ENCODE results near the gene MAN1A1.
"Not testable (repeated sequence)": the region's sequence is repeated elsewhere in the genome, so short reads cannot be mapped to it uniquely, and the experiment has no call there.

MAN1A1 gene

DNA sequence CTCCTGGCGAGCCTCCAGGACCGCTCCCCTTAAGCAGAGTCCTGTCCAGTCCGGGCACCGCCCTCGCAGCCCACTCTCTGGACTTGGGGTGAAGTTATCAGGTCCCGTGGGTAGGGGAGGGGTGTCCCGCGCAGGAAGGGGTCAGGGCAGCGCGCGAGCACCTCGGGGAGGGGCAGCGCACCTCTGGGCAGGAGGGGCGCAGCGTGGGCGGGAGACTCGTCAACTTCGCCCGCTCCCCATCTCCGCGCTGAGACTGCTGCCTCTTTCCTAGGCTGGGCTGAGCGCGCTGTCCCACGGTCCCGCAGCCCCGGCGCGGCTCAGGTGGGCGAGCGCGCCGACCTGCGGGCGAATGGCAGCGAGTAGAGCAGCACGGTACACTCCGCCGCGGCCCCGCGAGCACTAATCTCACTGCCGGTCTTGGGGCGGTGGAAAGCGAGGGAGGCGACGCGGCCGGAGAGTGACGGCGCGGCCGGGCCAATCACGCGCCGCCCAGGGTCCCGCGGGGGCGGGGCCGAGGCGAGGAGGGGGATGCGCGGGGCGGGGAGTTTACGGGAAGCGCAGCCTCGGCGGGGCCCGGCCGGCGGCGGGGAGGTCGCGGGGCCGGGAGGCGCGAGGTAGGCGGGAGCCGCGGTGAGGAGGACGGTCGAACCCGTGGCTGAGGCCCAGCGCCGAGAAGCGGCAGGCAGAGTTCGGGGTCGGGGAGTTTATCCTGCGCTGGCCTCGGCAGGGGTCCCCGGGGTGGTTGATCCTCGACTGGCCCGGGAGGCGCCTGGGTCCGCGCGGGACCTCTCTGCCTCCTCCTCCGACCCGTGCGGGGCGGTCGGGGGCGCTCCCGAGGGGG is at the start of gene MAN1A1:
TSS of gene MAN1A1 (minus strand) at position 401 of the 841 bp plus-strand sequence. CDS start 696 bp downstream, outside the sequence.
- TF ChIP-seq, protein P1, sequence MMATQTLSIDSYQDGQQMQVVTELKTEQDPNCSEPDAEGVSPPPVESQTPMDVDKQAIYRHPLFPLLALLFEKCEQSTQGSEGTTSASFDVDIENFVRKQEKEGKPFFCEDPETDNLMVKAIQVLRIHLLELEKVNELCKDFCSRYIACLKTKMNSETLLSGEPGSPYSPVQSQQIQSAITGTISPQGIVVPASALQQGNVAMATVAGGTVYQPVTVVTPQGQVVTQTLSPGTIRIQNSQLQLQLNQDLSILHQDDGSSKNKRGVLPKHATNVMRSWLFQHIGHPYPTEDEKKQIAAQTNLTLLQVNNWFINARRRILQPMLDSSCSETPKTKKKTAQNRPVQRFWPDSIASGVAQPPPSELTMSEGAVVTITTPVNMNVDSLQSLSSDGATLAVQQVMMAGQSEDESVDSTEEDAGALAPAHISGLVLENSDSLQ (IDR thresholded peaks at IDR 0.05), result peak; percentile 98
- TF ChIP-seq HDGF (IDR thresholded peaks at IDR 0.05; ENCODE audit: borderline replicate concordance), result no peak
- peak; percentile 60; the same call in 1 of the 2 replicates for TF ChIP-seq L3MBTL2 (conservative IDR thresholded peaks at IDR 0.05)
- ChIA-PET POLR2A (no interaction called here), CTCF (interaction anchor here (1.3 kb wide), 1 partner anchor 201 kb away, joined by 4 read pairs; no protein-coding TSS in a partner anchor)
- DNase-seq (ENCODE audit: extremely low spot score), result peak; percentile 98

DNA sequence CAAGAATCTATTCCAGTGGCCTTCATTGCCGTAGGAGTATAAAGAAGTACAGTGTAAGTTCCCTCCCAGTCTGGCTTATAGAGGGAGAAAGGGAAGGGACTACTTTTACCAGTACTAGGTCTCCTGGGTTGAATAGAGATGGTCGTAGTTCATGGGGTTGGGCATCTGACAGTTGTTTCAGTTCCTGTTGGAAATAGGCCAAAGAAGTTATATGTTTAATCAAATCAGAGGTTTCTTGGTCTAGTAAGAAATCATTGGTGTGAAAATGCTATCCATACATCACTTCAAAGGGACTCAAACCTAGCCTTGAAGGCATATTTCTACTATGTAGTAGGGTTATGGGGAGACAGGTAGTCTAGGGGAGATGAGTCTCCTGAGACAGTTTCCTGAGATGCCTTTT is 45.6 kb upstream of the MAN1A1 start:
- ChIA-PET POLR2A (no interaction called here), CTCF (no interaction called here)
- no peak for DNase-seq (ENCODE audit: extremely low spot score)
- TF ChIP-seq HDGF (IDR thresholded peaks at IDR 0.05; ENCODE audit: borderline replicate concordance), result no peak
- no peak for TF ChIP-seq SP1 (IDR thresholded peaks at IDR 0.05)
- TF ChIP-seq FOXK2 (IDR thresholded peaks at IDR 0.05), result no peak
- TF ChIP-seq, protein P1 (IDR thresholded peaks at IDR 0.05), result no peak
- no peak for TF ChIP-seq FOXA1 (IDR thresholded peaks at IDR 0.05)
- TF ChIP-seq NFRKB (IDR thresholded peaks at IDR 0.05), result no peak
- TF ChIP-seq L3MBTL2 (conservative IDR thresholded peaks at IDR 0.05), result no peak
- no peak for TF ChIP-seq TARDBP (IDR thresholded peaks at IDR 0.05)
- no peak for TF ChIP-seq BHLHE40 (IDR thresholded peaks at IDR 0.05; ENCODE audit: borderline replicate concordance)
- TF ChIP-seq ZNF384 (IDR thresholded peaks at IDR 0.05), result no peak
- TF ChIP-seq CTBP1 (IDR thresholded peaks at IDR 0.05; ENCODE audit: borderline replicate concordance), result no peak
- no peak for TF ChIP-seq SUZ12 (IDR thresholded peaks at IDR 0.05)
- no peak for TF ChIP-seq ELF4 (IDR thresholded peaks at IDR 0.05)
- no peak for TF ChIP-seq FOXM1 (IDR thresholded peaks at IDR 0.05; ENCODE audit: borderline replicate concordance)
- TF ChIP-seq ARNT (IDR thresholded peaks at IDR 0.05), result no peak

DNA sequence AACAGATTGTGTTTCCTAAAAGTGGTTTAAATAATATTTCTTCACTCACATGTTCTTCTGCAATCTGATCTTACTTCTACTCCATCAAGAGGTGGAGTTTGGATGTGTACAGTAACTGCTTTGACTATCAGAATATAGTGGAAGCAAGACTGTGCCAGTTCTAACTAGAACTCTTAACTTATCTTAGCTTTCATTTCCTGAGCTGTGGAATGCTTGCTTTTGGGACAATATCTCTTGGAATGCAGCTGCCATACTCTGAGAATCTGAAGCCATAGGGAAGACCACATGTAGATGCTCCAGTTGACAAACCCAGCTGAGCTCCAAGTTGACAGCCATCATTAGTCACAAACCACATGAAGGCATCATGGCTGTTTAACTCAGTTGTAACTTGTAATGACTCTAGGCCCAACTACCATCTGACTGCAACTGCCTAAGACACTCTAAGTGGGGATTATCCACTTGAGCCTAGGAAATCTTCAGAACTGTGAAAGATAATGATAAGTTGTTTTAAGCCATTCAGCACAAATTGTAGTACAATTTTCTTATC is 40.8 kb upstream of the MAN1A1 start:
- ChIA-PET CTCF (no interaction called here), POLR2A (no interaction called here)
- no peak for TF ChIP-seq HDGF (IDR thresholded peaks at IDR 0.05; ENCODE audit: borderline replicate concordance)
- TF ChIP-seq FOXK2 (IDR thresholded peaks at IDR 0.05), result no peak
- TF ChIP-seq ELF4 (IDR thresholded peaks at IDR 0.05), result no peak
- no peak for TF ChIP-seq L3MBTL2 (conservative IDR thresholded peaks at IDR 0.05)
- TF ChIP-seq, protein P1 (IDR thresholded peaks at IDR 0.05), result no peak
- no peak for TF ChIP-seq NFRKB (IDR thresholded peaks at IDR 0.05)
- TF ChIP-seq SUZ12 (IDR thresholded peaks at IDR 0.05), result no peak
- TF ChIP-seq SP1 (IDR thresholded peaks at IDR 0.05), result no peak
- no peak for TF ChIP-seq ARNT (IDR thresholded peaks at IDR 0.05)
- TF ChIP-seq TARDBP (IDR thresholded peaks at IDR 0.05), result no peak
- DNase-seq (ENCODE audit: extremely low spot score), result no peak

DNA sequence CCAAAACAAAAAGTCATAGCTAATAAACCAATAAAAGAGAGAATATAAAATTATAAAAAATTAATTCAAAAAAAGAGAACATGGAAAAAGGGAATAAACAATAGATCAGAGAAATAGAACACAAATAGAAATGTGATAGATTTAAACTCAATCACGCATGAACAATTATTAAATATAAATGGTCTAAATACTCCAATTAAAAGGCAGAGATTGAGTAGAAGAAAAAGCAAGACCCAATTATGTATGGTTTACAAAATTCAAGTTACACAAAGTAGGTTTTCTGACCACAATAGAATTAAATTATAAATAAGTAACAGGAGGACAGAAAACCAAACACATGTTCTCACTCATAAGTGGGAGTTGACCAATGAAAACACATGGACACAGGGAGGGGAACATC is 36.4 kb upstream of the MAN1A1 start:
- POLR2A ChIA-PET, result no interaction called here
- TF ChIP-seq CTBP1 (IDR thresholded peaks at IDR 0.05; ENCODE audit: borderline replicate concordance) (no peak), L3MBTL2 (conservative IDR thresholded peaks at IDR 0.05) (no peak), BHLHE40 (IDR thresholded peaks at IDR 0.05; ENCODE audit: borderline replicate concordance) (no peak), NFRKB (IDR thresholded peaks at IDR 0.05) (no peak)
- CTCF ChIA-PET, result no interaction called here
- DNase-seq (ENCODE audit: extremely low spot score), result no peak

DNA sequence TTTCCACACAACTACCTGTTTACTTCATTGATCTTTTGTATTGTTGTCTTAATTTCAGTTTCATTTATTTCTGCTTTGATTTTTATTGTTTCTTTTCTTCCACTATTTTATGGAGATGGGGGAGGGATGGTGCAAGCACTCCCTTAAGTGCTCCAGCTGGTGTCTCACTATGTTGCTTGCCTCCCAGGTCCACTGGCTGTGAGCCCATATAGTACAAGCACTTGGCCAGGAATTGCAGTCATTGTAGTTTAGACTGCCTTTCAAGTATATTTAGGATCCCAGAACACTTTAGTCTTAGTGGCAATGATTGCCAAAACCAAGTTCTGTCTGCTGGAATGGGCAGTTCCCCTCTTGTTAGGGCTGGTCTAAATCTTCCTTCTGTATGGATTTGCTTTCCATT is 34.9 kb upstream of the MAN1A1 start:
- POLR2A ChIA-PET, result no interaction called here
- CTCF ChIA-PET, result no interaction called here
- no peak for DNase-seq (ENCODE audit: extremely low spot score)

DNA sequence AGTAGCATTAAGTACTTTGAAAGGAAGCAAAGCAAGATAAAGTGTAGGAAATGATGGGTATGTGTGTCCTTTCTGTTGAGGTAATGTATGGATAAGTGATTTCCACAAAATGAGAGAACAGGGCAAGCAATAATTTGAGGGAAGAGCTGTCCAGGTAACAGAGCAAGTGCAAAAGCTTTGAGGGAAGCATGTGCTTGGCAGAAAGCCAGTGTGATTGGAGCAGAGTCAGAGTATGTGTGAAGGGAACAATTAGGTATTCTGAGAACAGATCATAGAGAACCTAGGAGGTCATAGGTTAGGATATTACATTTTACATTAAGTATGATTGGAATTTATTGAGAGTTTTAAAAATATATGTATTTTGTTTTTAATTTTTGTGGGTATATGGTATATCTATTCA is 30.2 kb upstream of the MAN1A1 start:
- DNase-seq (ENCODE audit: extremely low spot score), result no peak
- ChIA-PET POLR2A (no interaction called here), CTCF (no interaction called here)
- no peak for TF ChIP-seq L3MBTL2 (conservative IDR thresholded peaks at IDR 0.05)
- no peak for TF ChIP-seq FOXM1 (IDR thresholded peaks at IDR 0.05; ENCODE audit: borderline replicate concordance)
- no peak for TF ChIP-seq ARNT (IDR thresholded peaks at IDR 0.05)
- no peak for TF ChIP-seq SP1 (IDR thresholded peaks at IDR 0.05)

More for the DNA sequence above, 34.9 kb upstream of the MAN1A1 start:
- TF ChIP-seq SUZ12 (IDR thresholded peaks at IDR 0.05) (no peak), FOXK2 (IDR thresholded peaks at IDR 0.05) (no peak), ARNT (IDR thresholded peaks at IDR 0.05) (no peak), NFRKB (IDR thresholded peaks at IDR 0.05) (no peak), L3MBTL2 (conservative IDR thresholded peaks at IDR 0.05) (no peak), BHLHE40 (IDR thresholded peaks at IDR 0.05; ENCODE audit: borderline replicate concordance) (no peak)

DNA sequence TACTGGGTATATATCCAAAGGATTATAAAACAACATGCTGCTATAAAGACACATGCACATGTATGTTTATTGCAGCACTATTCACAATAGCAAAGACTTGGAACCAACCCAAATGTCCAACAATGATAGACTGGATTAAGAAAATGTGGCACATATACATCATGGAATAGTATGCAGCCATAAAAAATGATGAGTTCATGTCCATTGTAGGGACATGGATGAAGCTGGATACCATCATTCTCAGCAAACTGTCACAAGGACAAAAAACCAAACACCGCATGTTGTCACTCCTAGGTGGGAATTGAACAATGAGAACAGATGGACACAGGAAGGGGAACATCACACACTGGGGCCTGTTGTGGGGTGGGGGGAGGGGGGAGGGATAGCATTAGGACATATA is 27.5 kb upstream of the MAN1A1 start:
- CTCF ChIA-PET, result not testable (repeated sequence)

More for the DNA sequence above, 27.5 kb upstream of the MAN1A1 start:
- POLR2A ChIA-PET; DNase-seq (ENCODE audit: extremely low spot score): not testable (repeated sequence)
